ENCODE results near the gene MYOCD.

The MYOCD gene

DNA sequence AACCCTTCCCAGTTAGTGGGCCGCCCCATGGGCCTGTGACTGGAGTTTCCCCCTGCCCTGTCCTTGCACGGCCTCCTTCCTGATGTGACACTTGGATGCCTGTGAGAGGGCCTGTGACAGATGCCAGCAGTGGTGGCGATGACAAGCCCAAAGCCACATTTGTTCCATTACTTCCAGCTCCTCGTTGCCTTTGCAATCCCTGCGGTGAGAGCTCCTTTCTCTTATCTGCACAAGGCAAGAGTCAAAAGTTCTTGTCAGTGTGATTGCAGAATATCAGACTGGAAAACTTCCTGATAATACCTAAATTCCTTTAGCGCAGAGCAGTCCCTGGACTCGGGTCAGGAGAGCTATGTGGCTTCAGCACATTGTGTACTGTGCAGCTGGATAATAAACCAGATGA is 69.2 kb downstream of the MYOCD start:
- POLR2A ChIA-PET: no interaction called here
- CTCF ChIA-PET: interaction anchor here (1.0 kb wide), 1 partner anchor 13 kb away, joined by 4 read pairs; no protein-coding TSS in a partner anchor
- DNase-seq (ENCODE audit: extremely low spot score): no peak
- TF ChIP-seq, protein P1, sequence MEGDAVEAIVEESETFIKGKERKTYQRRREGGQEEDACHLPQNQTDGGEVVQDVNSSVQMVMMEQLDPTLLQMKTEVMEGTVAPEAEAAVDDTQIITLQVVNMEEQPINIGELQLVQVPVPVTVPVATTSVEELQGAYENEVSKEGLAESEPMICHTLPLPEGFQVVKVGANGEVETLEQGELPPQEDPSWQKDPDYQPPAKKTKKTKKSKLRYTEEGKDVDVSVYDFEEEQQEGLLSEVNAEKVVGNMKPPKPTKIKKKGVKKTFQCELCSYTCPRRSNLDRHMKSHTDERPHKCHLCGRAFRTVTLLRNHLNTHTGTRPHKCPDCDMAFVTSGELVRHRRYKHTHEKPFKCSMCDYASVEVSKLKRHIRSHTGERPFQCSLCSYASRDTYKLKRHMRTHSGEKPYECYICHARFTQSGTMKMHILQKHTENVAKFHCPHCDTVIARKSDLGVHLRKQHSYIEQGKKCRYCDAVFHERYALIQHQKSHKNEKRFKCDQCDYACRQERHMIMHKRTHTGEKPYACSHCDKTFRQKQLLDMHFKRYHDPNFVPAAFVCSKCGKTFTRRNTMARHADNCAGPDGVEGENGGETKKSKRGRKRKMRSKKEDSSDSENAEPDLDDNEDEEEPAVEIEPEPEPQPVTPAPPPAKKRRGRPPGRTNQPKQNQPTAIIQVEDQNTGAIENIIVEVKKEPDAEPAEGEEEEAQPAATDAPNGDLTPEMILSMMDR (IDR thresholded peaks at IDR 0.05; ENCODE audit: control extremely low read depth, extremely low read depth, low read depth, missing control alignments): no peak

- POLR2A ChIA-PET: no interaction called here
- TF ChIP-seq, protein P1 (IDR thresholded peaks at IDR 0.05; ENCODE audit: control extremely low read depth, extremely low read depth, low read depth, missing control alignments): no peak
- DNase-seq (ENCODE audit: extremely low spot score): no peak
- CTCF ChIA-PET: interaction anchor here (1.0 kb wide), 1 partner anchor 13 kb away, joined by 4 read pairs; no protein-coding TSS in a partner anchor
Observed at GRCh38 chr17:12735517-12735916, 69.8 kb downstream of the MYOCD start.

DNA sequence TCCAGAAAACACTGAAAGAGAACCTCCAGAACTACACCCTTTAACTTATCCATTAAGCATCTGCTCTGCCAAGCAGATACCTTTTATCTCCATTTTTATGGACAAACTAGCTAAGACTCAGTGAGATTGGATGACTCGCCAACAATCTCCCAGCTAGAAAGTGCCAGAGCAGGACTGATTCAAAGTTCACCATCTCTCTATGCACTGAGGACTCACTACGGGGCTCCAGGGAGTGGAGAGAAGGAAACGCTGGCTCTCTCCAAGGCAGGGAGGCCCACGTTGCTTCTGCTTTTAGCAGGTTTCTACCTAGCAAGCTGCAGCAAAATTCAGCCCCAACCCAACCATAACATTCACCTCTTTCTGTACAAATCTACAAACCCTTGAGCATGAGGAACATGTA is 70.8 kb downstream of the MYOCD start:
- TF ChIP-seq, protein P1 (IDR thresholded peaks at IDR 0.05; ENCODE audit: control extremely low read depth, extremely low read depth, low read depth, missing control alignments): no peak
- CTCF ChIA-PET: no interaction called here
- DNase-seq (ENCODE audit: extremely low spot score): no peak
- POLR2A ChIA-PET: no interaction called here

DNA sequence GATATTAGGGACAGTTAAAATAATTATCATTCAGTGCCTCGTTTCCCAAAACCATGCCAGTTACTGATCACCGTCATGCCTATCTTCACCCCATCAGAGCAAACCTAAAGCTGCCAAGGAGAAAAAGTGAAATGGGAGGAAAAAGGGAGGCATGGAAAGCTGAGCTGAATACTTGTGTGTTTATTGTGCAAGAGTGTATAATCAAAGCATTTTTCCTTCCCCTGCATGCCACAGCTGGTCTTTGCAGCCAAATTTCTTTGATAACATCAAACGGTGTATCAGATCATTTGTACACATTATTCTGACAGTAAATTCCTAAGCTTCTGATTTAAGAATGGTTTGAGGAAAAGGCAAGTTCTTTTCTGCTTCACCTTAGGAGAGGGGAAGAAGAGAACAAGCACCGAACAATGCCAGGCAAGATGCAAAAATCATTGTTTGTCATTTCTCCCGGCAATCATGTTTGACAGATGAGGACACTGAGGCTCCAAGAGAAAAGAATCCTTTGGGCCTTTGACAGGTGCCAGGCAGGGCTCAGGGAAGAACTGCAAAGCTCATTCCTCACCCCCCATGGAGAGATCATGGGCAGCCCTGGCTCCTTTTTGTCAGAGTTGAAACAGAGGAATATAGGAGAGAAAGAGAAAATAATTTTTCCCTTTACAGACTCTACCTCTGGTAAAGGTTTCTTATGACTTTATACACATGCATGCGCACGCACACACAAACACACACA is 72.2 kb downstream of the MYOCD start:
- no peak for DNase-seq (ENCODE audit: extremely low spot score)
- CTCF ChIA-PET: interaction anchor here (1.3 kb wide), 1 partner anchor 11 kb away, joined by 5 read pairs; no protein-coding TSS in a partner anchor
- POLR2A ChIA-PET: no interaction called here
- TF ChIP-seq, protein P1 (IDR thresholded peaks at IDR 0.05; ENCODE audit: control extremely low read depth, extremely low read depth, low read depth, missing control alignments): no peak

GRCh38 chr17:12738624-12739023 is 72.9 kb downstream of the MYOCD start:
- CTCF ChIA-PET: interaction anchor here (1.3 kb wide), 1 partner anchor 11 kb away, joined by 5 read pairs; no protein-coding TSS in a partner anchor
- POLR2A ChIA-PET: no interaction called here
- TF ChIP-seq, protein P1 (IDR thresholded peaks at IDR 0.05; ENCODE audit: control extremely low read depth, extremely low read depth, low read depth, missing control alignments): no peak
- DNase-seq (ENCODE audit: extremely low spot score): no peak

DNA sequence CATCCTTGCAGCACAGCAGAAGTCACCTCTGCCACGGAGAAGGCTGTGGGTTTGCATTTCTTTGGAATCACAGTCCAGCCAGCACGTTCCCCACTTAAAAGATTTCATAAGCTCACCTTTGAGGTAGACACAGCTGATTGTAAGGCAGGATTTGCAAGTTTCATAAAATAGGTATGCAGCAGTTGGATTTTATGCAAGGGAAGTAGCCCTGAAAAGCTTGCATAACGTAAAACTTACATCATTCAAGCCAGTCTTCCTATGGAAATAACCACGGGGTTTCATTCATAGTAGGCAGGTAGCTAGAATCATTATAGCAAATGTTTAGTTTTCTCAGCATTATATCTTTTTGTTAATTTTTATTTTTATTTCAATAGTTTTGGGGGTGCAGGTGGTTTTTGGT is 73.8 kb downstream of the MYOCD start:
- TF ChIP-seq, protein P1 (IDR thresholded peaks at IDR 0.05; ENCODE audit: control extremely low read depth, extremely low read depth, low read depth, missing control alignments): no peak
- DNase-seq (ENCODE audit: extremely low spot score): no peak
- ChIA-PET CTCF (no interaction called here), POLR2A (no interaction called here)
